ENCODE measurements around the gene PDZRN3. TPM values are rescaled to one million over a fixed set of nuclear protein-coding genes. Genes with fewer than 3 reads are reported as not detected.

PDZRN3 gene
- total and polyA plus RNA-seq, 10 donors = 1.5 to 5.5 (median 2.8) TPM

DNA sequence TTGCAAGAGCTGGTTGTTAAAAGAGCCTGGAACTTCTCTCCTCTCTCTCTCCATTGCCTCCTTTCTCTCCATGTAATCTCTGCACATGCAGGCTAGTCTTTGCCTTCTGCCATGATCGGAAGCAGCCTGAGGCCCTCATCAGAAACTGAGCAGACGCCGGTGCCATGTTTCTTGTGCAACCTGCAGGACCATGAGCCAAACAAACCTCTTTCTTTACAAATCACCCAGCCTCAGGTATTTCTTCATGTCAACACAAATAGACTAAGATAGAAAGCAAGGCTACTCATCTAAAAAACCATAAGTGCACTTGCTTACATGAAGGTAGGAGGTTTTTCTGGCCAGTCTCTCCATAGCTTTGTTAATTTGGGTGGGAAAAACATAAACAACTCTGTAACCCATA is 8.7 kb downstream of the PDZRN3 start:
- intact Hi-C loops (cut with DNase I; ENCODE audit: low total_unique reads) = no loop called here
- H3K4me3 ChIP-seq = no peak overlapping the region
- TF ChIP-seq, protein P1, sequence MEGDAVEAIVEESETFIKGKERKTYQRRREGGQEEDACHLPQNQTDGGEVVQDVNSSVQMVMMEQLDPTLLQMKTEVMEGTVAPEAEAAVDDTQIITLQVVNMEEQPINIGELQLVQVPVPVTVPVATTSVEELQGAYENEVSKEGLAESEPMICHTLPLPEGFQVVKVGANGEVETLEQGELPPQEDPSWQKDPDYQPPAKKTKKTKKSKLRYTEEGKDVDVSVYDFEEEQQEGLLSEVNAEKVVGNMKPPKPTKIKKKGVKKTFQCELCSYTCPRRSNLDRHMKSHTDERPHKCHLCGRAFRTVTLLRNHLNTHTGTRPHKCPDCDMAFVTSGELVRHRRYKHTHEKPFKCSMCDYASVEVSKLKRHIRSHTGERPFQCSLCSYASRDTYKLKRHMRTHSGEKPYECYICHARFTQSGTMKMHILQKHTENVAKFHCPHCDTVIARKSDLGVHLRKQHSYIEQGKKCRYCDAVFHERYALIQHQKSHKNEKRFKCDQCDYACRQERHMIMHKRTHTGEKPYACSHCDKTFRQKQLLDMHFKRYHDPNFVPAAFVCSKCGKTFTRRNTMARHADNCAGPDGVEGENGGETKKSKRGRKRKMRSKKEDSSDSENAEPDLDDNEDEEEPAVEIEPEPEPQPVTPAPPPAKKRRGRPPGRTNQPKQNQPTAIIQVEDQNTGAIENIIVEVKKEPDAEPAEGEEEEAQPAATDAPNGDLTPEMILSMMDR (IDR thresholded peaks at IDR 0.05 in 8 of 11, conservative IDR thresholded peaks at IDR 0.05 in 3 of 11) = no peak
- TF ChIP-seq POLR2A (IDR thresholded peaks at IDR 0.05) = no peak
- no peak for TF ChIP-seq POLR2AphosphoS5 (IDR thresholded peaks at IDR 0.05)
- no peak overlapping the region for H3K27ac ChIP-seq
- no peak for DNase-seq
- H3K27me3 ChIP-seq (replicated peaks in 1 of 7) = peaks cover 0 to 1% (median 0%) of the 10 kb centered on the region in 7 donors
- 89 to 94% (median 91%) methylated on average over 3 of the region's 3 CpGs for WGBS, 5 donors
- no peaks in the 10 kb centered on the region for H3K36me3 ChIP-seq
- H3K4me1 ChIP-seq = no peaks in the 10 kb centered on the region
- H3K9me3 ChIP-seq = no peaks in the 10 kb centered on the region

DNA sequence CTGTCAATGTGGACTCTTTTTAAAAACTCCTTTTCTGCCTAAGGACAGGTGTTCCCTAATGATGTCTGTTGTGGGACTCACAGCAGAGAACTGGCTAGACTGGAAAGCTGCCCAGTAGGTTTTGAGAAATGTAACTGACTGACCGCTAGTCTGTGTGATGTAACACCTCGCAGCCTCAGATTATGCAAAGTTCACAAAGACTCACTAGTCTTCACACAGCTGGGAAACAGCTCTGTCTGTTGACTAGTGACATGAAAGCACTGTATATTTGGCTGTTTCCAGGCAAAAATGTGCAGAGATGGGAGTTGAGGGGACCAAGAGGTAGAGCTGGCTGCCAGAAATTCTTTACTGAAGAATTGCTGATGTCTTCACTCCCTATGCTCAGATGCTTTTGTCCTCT is 10.3 kb downstream of the PDZRN3 start:
- no peak for TF ChIP-seq POLR2AphosphoS5 (IDR thresholded peaks at IDR 0.05)
- TF ChIP-seq, protein P1 (IDR thresholded peaks at IDR 0.05 in 8 of 11, conservative IDR thresholded peaks at IDR 0.05 in 3 of 11) = no peak
- TF ChIP-seq POLR2A (IDR thresholded peaks at IDR 0.05) = no peak
- Histone ChIP-seq H3K27ac (no peak overlapping the region), H3K4me3 (no peak overlapping the region), H3K4me1 (no peaks in the 10 kb centered on the region), H3K36me3 (no peaks in the 10 kb centered on the region), H3K9me3 (no peaks in the 10 kb centered on the region), H3K27me3 (replicated peaks in 1 of 7) (no peaks in the 10 kb centered on the region)
- DNase-seq = no peak
- intact Hi-C loops (cut with DNase I; ENCODE audit: low total_unique reads) = no loop called here
- 64 to 100% (median 82%) methylated on average over 1 to 2 of the region's 2 CpGs for WGBS, 5 donors

DNA sequence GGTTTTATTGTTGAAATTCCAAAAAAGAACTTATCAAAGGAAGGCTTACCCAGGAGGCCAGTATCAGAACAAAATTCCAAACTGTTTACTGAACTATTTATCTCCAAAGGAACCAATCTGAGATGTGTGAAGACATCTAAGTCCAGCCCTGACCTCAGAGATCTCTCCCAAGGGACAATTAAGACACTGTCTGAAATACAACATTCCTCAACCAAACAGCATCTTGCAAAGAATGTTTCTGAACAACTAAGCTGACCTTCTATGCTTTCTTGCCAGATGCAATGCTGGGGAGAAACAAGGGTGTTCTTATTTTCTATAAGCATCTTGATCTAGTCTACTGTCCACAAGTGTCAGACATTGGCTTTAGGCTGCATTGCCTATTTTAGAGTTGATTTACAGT is 13.6 kb downstream of the PDZRN3 start:
- Histone ChIP-seq H3K9me3 (no peaks in the 10 kb centered on the region), H3K4me3 (no peak overlapping the region), H3K27ac (no peak overlapping the region), H3K4me1 (no peaks in the 10 kb centered on the region), H3K36me3 (no peaks in the 10 kb centered on the region), H3K27me3 (replicated peaks in 1 of 7) (no peaks in the 10 kb centered on the region)
- DNase-seq = no peak
- intact Hi-C loops (cut with DNase I; ENCODE audit: low total_unique reads) = no loop called here
- TF ChIP-seq POLR2A (IDR thresholded peaks at IDR 0.05) (no peak), POLR2AphosphoS5 (IDR thresholded peaks at IDR 0.05) (no peak)

DNA sequence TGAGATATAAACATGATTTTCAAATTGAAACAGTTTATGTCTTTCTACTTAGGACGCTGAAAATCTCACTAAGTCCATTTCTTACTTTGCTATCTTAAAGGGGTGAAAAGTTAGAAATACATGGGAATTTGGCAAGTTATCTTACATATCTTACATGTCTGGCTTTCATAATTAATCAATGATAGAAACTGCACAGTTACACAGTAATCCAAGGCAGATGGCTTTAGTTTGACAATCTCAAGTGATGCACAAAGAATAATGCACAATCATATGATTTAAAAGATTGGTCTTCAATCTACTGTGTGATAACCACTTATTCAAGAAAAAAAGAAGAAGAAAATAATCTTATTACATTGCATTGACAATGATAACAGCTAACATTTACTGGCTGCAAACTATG is 14.2 kb downstream of the PDZRN3 start:
- no peak for DNase-seq
- intact Hi-C loops (cut with DNase I; ENCODE audit: low total_unique reads) = no loop called here
- no peaks in the 10 kb centered on the region for H3K9me3 ChIP-seq
- no peaks in the 10 kb centered on the region for H3K36me3 ChIP-seq
- no peak overlapping the region for H3K27ac ChIP-seq
- WGBS, 5 donors = 71 to 91% (median 88%) methylated on average over 1 of the region's 1 CpG
- TF ChIP-seq POLR2A (IDR thresholded peaks at IDR 0.05) (no peak), POLR2AphosphoS5 (IDR thresholded peaks at IDR 0.05) (no peak)
- TF ChIP-seq, protein P1 (IDR thresholded peaks at IDR 0.05 in 8 of 11, conservative IDR thresholded peaks at IDR 0.05 in 3 of 11) = no peak
- no peaks in the 10 kb centered on the region for H3K4me1 ChIP-seq
- no peak overlapping the region for H3K4me3 ChIP-seq
- H3K27me3 ChIP-seq (replicated peaks in 1 of 7) = no peaks in the 10 kb centered on the region

DNA sequence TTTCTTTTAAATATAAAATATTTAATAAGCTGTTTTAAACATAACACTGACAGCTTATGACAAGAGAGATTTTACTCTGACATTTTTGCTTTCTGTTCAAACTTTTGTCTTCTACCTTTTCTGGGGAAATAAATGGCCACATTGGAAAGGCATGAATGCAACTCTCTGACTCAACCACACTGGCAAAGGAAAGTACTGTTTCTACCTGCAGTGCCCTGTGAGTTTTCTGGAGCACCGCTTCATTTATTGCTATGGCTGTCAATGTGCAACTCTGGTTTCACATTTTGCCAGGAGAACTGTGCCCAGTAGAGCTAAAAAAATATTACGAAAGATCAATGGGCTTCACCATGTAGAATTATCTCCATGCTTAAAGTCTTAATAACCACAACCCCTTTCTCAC is 15.1 kb downstream of the PDZRN3 start:
- Histone ChIP-seq H3K27ac (no peak overlapping the region), H3K9me3 (no peaks in the 10 kb centered on the region), H3K4me1 (no peaks in the 10 kb centered on the region), H3K36me3 (no peaks in the 10 kb centered on the region), H3K27me3 (replicated peaks in 1 of 7) (no peaks in the 10 kb centered on the region), H3K4me3 (no peak overlapping the region)
- DNase-seq = no peak
- 89 to 98% (median 94%) methylated on average over 2 of the region's 2 CpGs for WGBS, 5 donors
- intact Hi-C loops (cut with DNase I; ENCODE audit: low total_unique reads) = no loop called here
- TF ChIP-seq POLR2AphosphoS5 (IDR thresholded peaks at IDR 0.05) (no peak), POLR2A (IDR thresholded peaks at IDR 0.05) (no peak)
- TF ChIP-seq, protein P1 (IDR thresholded peaks at IDR 0.05 in 8 of 11, conservative IDR thresholded peaks at IDR 0.05 in 3 of 11) = no peak
